H7 (cell line): ENCODE data around the gene SLC22A6. TPM values are rescaled to one million over a fixed set of nuclear protein-coding genes. Genes with fewer than 3 reads are reported as not detected.

Experiments used
- DNase-seq: peaks from one replicate; pipeline ENCODE4 v3.0.0; 2012
- H3K27me3 ChIP-seq: 2 replicates; pipeline ENCODE4 v1.6.0; 2011; ENCODE audit warnings: mild to moderate bottlenecking, low read length; ENCODE audit not compliant: control insufficient read depth, insufficient read depth
- H3K36me3 ChIP-seq: replicated peaks from 2 replicates; pipeline ENCODE4 v1.5.1; 2011; ENCODE audit warnings: low read length; ENCODE audit not compliant: control insufficient read depth, insufficient read depth
- H3K4me3 ChIP-seq: 2 replicates; pipeline ENCODE4 v1.5.1; 2011; ENCODE audit warnings: low read depth, mild to moderate bottlenecking, control low read depth, low read length, moderate library complexity; ENCODE audit not compliant: insufficient read depth
- total RNA-seq: library from RNA; depleted of rRNA; stranded (reverse); fragments of >200 nt; shearing (Covaris generic); gene quantifications from 2 replicates; pipeline ENCODE4 v1.2.3, GENCODE V29; 2014

SLC22A6 gene
- total RNA-seq, 1 experiment from 2014 or later, result not detected

- Histone ChIP-seq H3K4me3 (no peak overlapping the region), H3K36me3 (no peaks in the 10 kb centered on the region), H3K27me3 (no peaks in the 10 kb centered on the region)
- peak; percentile 50 for DNase-seq
Observed at GRCh38 chr11:63010934-63011439, 26.2 kb upstream of the SLC22A6 start.

- DNase-seq, result no peak
- Histone ChIP-seq H3K4me3 (no peak overlapping the region), H3K27me3 (no peaks in the 10 kb centered on the region; the same call in 1 of the 2 replicates), H3K36me3 (no peaks in the 10 kb centered on the region)
Observed at GRCh38 chr11:63007920-63008319, 23.2 kb upstream of the SLC22A6 start.

DNA sequence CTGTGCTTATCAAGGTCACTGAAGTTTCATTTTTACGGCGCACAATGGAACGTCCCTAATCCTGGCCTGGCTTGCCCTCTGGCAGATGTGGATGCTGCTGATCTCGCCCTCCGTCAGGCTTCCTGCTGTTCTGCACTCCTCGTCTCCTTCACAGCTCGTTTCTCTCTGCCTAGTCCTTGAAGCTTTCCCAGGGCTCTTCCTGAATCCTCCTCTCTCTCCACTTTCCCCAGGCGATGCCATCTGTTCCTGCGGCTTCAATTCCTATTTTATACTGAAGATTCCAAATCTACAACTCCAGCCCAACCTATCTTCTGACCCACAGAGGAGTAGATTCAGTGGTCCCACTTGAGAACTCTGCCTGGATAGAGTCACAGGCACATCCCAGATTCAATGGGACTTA lies 16.7 kb upstream of the SLC22A6 start:
- no peak for DNase-seq
- H3K27me3 ChIP-seq, result no peaks in the 10 kb centered on the region; the same call in 1 of the 2 replicates
- no peak overlapping the region for H3K4me3 ChIP-seq
- no peaks in the 10 kb centered on the region for H3K36me3 ChIP-seq

DNA sequence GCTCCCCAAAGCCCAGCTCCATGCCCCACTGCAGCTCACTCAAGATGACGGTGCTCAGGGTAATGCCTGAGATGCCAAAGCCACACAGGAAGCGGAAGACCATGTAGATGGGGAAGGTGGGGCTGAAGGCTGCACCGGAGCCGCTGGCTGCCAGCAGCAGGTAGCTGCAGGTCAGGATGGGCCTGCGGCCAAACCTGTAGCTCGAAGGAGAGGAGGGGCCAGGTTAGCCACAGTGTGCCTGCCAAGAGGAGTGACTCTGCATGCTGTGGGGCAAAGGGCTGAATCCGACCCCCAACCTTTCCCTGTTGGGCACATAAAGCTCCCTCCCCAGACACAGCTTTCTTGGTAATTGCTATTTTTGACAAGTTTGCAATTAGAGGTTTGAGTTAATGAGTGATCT lies 14.9 kb upstream of the SLC22A6 start:
- H3K36me3 ChIP-seq, result no peaks in the 10 kb centered on the region
- no peak for DNase-seq
- H3K4me3 ChIP-seq, result no peak overlapping the region
- H3K27me3 ChIP-seq, result no peaks in the 10 kb centered on the region

GRCh38 chr11:62999156-62999555 lies 14.4 kb upstream of the SLC22A6 start:
- Histone ChIP-seq H3K4me3 (no peak overlapping the region), H3K36me3 (no peaks in the 10 kb centered on the region), H3K27me3 (no peaks in the 10 kb centered on the region)
- no peak for DNase-seq

GRCh38 chr11:62996271-62996670 lies 11.5 kb upstream of the SLC22A6 start:
- DNase-seq, result no peak
- Histone ChIP-seq H3K27me3 (no peaks in the 10 kb centered on the region), H3K4me3 (no peak overlapping the region), H3K36me3 (no peaks in the 10 kb centered on the region; the same call in 1 of the 2 replicates)

- DNase-seq, result no peak
- H3K4me3 ChIP-seq, result no peak overlapping the region
- H3K36me3 ChIP-seq, result no peaks in the 10 kb centered on the region; the same call in 1 of the 2 replicates
- H3K27me3 ChIP-seq, result no peaks in the 10 kb centered on the region
Observed at GRCh38 chr11:62994775-62995174, 10.0 kb upstream of the SLC22A6 start.

GRCh38 chr11:62988276-62988675 lies 3.5 kb upstream of the SLC22A6 start:
- Histone ChIP-seq H3K36me3 (no peaks in the 10 kb centered on the region), H3K4me3 (no peak overlapping the region), H3K27me3 (no peaks in the 10 kb centered on the region)
- DNase-seq, result peak; percentile 31

- Histone ChIP-seq H3K27me3 (no peaks in the 10 kb centered on the region), H3K36me3 (no peaks in the 10 kb centered on the region)
- DNase-seq, result peak; percentile 4
Observed at GRCh38 chr11:62985041-62985750, 429 bp upstream of the SLC22A6 start.

GRCh38 chr11:62983536-62984199 lies 1.1 kb downstream of the SLC22A6 start:
- no peak overlapping the region for H3K4me3 ChIP-seq

More at GRCh38 chr11:62985041-62985750, 429 bp upstream of the SLC22A6 start:
- H3K4me3 ChIP-seq, result no peak overlapping the region

DNA sequence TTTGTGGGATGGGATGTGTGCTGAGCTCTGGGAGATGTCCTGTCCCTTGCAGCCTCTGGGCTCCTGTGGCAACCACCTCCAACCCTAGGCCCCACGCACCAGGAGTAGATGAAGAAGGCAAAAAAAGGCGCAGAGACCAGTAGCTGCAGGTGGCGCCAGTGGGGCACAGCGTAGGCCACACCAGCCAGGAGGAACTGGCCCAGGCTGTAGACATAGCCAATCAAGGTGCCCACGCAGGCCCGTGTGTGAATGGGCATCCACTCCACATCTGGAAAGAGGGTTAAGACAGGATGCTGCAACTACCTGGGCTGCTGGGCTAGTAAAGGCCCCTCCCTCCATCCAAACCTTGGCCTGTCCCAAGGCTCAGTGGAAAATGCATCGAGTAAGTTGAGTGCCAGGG lies 3.0 kb downstream of the SLC22A6 start:
- peaks cover 2% of the 10 kb centered on the region; the same call in 1 of the 2 replicates for H3K27me3 ChIP-seq
- DNase-seq, result peak; percentile 77
- H3K36me3 ChIP-seq, result no peaks in the 10 kb centered on the region
- H3K4me3 ChIP-seq, result no peak overlapping the region

More at GRCh38 chr11:62983536-62984199, 1.1 kb downstream of the SLC22A6 start:
- Histone ChIP-seq H3K27me3 (no peaks in the 10 kb centered on the region), H3K36me3 (no peaks in the 10 kb centered on the region)
- DNase-seq, result peak; percentile 37

DNA sequence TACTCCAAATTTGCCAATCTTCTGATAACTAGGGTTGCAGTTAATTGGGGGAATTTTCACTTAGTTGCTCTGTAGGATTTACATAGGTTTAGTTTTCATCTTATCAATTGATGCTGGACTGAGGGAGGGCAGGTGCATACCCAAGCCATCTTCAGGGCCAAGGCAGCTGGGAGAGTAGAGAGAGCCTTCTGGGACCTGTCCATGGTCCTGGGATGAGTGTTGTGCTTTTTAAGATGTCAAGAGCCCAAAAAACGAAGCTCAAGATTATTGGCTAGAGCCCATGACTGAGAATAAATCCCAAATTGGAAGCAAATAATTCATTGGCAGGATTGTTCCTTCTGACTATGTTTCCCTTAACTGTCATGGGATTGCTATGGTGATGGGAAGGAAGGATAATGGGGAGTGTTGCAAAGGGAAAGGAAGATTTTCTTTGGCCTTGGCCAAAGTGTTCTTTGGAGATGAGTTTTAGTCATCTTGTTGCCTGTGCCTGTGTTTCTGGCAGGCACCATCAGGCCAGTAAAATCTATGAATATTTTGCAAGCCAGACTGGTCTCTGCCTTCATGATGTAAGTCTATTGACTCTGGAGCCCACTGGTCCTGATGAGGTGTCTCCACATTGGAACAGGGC lies 4.5 kb downstream of the SLC22A6 start:
- no peak overlapping the region for H3K4me3 ChIP-seq
- DNase-seq, result peak; percentile 66
- no peaks in the 10 kb centered on the region for H3K36me3 ChIP-seq
- peaks cover 2% of the 10 kb centered on the region; the same call in 1 of the 2 replicates for H3K27me3 ChIP-seq

DNA sequence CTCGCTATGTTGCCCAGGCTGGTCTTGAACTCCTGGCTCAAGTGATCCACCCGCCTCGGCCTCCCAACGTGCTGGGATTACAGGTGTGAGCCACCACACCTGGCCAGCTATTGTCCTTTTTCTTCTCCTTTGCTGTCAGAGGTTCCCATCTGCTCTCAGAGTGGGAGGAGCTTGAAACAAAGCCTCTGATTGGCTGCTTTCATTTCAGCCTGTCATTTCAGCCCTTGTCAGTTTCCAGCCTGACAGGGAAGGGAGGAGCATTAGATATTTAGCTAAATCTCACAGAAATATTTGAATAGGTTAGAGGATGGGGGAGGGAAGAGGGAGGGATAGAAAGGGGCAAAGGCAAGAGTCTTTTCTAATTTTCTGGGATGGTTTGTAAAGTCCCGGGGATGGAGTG lies 8.7 kb downstream of the SLC22A6 start:
- H3K27me3 ChIP-seq, result peaks cover 2% of the 10 kb centered on the region; the same call in 1 of the 2 replicates
- H3K4me3 ChIP-seq, result no peak overlapping the region
- DNase-seq, result peak; percentile 51
- no peaks in the 10 kb centered on the region for H3K36me3 ChIP-seq

DNA sequence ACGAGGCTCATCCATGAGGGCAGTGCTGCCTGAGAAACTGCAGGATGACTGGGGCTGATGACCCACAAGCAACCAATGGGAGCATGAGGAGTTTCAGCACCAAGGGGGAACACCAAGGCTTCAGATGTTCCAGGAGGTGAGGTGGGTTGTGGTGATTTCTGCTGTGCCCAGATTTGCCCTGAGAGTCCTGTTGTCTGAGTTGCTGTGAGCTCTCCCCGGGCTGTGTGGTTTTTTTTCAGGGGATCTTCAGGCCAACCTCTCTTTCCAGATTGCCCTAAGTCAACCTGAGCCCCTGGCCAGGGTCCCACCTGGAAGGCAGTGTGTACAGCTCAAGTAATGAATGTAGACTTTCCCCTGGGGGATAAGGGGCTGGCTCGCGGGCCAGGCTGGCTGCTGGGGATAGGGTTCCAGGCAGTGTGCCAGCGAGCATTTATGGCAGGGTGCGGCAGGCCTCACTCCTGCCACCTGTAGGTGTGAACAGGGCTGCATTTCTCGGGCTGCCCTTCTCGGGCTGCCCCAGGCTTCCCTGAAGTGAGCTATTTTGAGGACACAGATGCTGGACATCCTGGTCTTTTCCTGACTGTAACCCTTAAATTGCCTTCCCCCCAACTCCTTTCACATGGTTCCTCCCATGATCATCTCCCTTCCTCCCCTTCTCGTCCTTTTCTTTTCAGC lies 9.8 kb downstream of the SLC22A6 start:
- Histone ChIP-seq H3K36me3 (no peaks in the 10 kb centered on the region), H3K4me3 (no peak overlapping the region), H3K27me3 (peaks cover 2% of the 10 kb centered on the region; the same call in 1 of the 2 replicates)
- DNase-seq, result peak; percentile 83
